GM20000 (cell line): ENCODE measurements around the gene CCR7.

Experiments used
- DNase-seq: peaks from one replicate; pipeline ENCODE4 v3.0.0; 2012; ENCODE audit warnings: low spot score
- TF ChIP-seq, protein P1 (sequence below): IDR thresholded peaks from 2 replicates; pipeline ENCODE4 v1.5.1; 2012; ENCODE audit warnings: mild to moderate bottlenecking, control low read depth; ENCODE audit errors: extremely low read depth, missing control alignments

The CCR7 gene

GRCh38 chr17:40518401-40519088 lies 46.7 kb downstream of the CCR7 start:
- TF ChIP-seq, protein P1, sequence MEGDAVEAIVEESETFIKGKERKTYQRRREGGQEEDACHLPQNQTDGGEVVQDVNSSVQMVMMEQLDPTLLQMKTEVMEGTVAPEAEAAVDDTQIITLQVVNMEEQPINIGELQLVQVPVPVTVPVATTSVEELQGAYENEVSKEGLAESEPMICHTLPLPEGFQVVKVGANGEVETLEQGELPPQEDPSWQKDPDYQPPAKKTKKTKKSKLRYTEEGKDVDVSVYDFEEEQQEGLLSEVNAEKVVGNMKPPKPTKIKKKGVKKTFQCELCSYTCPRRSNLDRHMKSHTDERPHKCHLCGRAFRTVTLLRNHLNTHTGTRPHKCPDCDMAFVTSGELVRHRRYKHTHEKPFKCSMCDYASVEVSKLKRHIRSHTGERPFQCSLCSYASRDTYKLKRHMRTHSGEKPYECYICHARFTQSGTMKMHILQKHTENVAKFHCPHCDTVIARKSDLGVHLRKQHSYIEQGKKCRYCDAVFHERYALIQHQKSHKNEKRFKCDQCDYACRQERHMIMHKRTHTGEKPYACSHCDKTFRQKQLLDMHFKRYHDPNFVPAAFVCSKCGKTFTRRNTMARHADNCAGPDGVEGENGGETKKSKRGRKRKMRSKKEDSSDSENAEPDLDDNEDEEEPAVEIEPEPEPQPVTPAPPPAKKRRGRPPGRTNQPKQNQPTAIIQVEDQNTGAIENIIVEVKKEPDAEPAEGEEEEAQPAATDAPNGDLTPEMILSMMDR: no peak
- DNase-seq: no peak

- no peak for DNase-seq
- TF ChIP-seq, protein P1: no peak
These were observed 47.3 kb downstream of the CCR7 start for GRCh38 chr17:40517981-40518380.

DNA sequence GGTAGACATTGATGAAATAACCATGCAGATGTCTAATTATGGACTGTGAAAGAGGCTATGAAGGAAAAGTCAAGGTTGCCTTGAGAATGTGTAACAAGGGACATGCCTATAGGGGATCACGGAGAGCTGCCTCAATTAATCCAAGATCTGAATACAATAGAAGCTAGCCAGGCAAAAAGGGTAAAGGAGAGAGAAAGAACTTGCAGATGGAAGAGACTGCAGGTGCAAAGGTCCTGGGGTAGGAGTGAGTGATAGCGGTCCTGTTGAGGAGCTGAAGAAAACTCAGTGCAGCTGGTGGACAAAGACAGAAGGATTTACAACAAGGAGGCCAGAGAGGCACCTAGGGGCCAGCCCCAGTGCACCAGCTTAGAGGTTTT lies 48.0 kb downstream of the CCR7 start:
- TF ChIP-seq, protein P1: no peak
- no peak for DNase-seq

- DNase-seq: peak; percentile 67
These were observed 48.5 kb downstream of the CCR7 start for GRCh38 chr17:40516581-40517285.

DNA sequence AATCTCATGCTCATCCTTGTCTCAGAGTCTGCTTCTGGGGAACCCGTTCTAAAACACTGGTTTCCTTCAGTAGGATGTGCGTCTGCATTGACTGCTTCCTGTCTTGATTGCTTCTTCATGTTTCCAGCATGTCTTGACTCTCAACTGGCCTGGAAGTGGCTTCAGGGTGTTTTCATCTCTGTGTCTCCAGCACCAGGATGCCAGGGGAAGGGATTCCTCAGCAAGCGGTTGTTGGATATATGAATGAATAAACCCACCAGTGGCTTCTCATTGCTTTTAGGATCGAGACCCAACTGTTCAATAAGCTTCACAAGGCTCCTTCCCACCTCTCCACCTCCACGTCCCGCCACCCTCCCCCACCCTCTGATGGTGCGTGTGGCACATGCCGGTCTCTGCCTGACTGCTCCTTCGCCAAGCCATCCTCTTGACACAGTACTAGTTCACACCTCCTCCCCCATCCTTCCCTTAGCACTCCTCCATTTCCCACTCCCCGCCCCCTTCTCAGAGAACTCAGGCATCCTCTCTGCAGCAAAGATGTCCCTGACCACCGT lies 49.7 kb downstream of the CCR7 start:
- no peak for DNase-seq

More at GRCh38 chr17:40516581-40517285, 48.5 kb downstream of the CCR7 start:
- TF ChIP-seq, protein P1: no peak

DNA sequence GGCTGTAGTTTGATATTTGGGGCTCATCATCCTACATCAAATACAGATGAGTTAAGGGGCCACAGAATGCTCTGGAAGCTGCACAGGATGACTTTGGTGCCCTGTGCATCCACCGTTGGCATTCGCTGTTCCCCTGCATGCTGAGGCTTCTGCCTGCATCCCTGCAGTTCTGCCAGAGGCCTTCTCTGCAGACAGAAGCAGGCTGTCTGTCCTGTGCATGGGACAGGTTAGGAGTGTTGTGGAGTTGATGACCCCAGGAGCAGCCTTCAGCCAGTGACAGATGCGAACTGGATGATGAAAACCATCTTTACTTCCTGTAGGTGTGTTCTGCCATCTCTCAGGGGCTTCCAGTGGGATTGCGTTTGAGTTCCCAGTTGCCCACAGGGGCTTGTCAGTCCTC lies 50.3 kb downstream of the CCR7 start:
- no peak for DNase-seq
- TF ChIP-seq, protein P1: no peak

More for the DNA sequence above, 49.7 kb downstream of the CCR7 start:
- TF ChIP-seq, protein P1: no peak
